GM12878 (cell line): ENCODE measurements around the gene ZNF816. TPM values are rescaled to one million over a fixed set of nuclear protein-coding genes. Genes with fewer than 3 reads are reported as not detected.
"Not testable (repeated sequence)": the region's sequence is repeated elsewhere in the genome, so short reads cannot be mapped to it uniquely, and the experiment has no call there.

Experiments used
- ATAC-seq: fragments of 200-7000 bp; cut with Tn5 transposase; 3 replicates; pipeline ENCODE4 v1.9.1; 2020; ENCODE audit warnings: mild to moderate bottlenecking, moderate library complexity
- BruUV-seq: library from RNA; stranded (reverse); fragments of 400-500 nt; replicated peaks from 2 replicates; lab custom pipeline; 2021; lab: Mats Ljungman, UMichigan
- CTCF ChIA-PET: fragments of 300-600 bp; sonication (Branson Sonifier 250); formaldehyde crosslinking; extraction: SDS; loops from one replicate; lab custom pipeline; 2021; ENCODE audit warnings: inconsistent platforms; lab: Yijun Ruan, JAX
- POLR2A ChIA-PET: fragments of 350-600 bp; formaldehyde crosslinking; extraction: SDS; loops from one replicate; lab custom pipeline; 2021; ENCODE audit warnings: inconsistent platforms; lab: Charles Lee
- RAD21 ChIA-PET: fragments of 300-600 bp; sonication (Branson Sonifier 250); formaldehyde crosslinking; loops from one replicate; lab custom pipeline; 2023; ENCODE audit warnings: antibody characterized with exemption; ENCODE audit not compliant: unreplicated experiment; lab: Charles Lee
- SMC1A ChIA-PET: fragments of 300-600 bp; sonication (Branson Sonifier 250); formaldehyde crosslinking; loops from one replicate; lab custom pipeline; 2023; ENCODE audit not compliant: unreplicated experiment, uncharacterized antibody; lab: Charles Lee
- DNase-seq: peaks from one replicate; pipeline ENCODE4 v3.0.0-alpha.2; 2011; ENCODE audit warnings: low read depth, low spot score
- FAIRE-seq: peaks from 3 replicates; lab custom pipeline; 2011; peaks lifted over from hg19 to GRCh38; lab: Jason Lieb, UNC
- H2AFZ ChIP-seq: 2 replicates; pipeline ENCODE4 v1.6.0; 2011; ENCODE audit warnings: low read depth, low read length, control low read depth; ENCODE audit not compliant: control insufficient read depth
- H3K27ac ChIP-seq: 2 replicates; pipeline ENCODE4 v1.5.1; 2011; ENCODE audit warnings: control low read depth; ENCODE audit not compliant: control insufficient read depth, insufficient read depth
- H3K27me3 ChIP-seq, 2 experiments: replicated peaks in 1 of 2; 2 replicates each; pipeline versions ENCODE4 v1.6.0 to v1.6.1; 2011; ENCODE audit warnings: low read length in 1 of 2; ENCODE audit not compliant: control insufficient read depth in 2 of 2, insufficient read depth in 2 of 2
- H3K36me3 ChIP-seq, 2 experiments: 2 replicates each; pipeline ENCODE4 v1.5.1; 2011; ENCODE audit warnings: low read length in 1 of 2; ENCODE audit not compliant: control insufficient read depth in 2 of 2, insufficient read depth in 2 of 2
- H3K4me1 ChIP-seq: 2 replicates; pipeline ENCODE4 v1.6.1; 2011; ENCODE audit warnings: mild to moderate bottlenecking, low read length, moderate library complexity, mixed read lengths; ENCODE audit not compliant: control insufficient read depth, insufficient read depth
- H3K4me2 ChIP-seq: 2 replicates; pipeline ENCODE4 v1.6.0; 2011; ENCODE audit warnings: control low read depth; ENCODE audit not compliant: control insufficient read depth, insufficient read depth
- H3K4me3 ChIP-seq: fragments of 200-600 bp; sonication (generic); 2 replicates; pipeline ENCODE4 v1.5.1; 2016
- H3K79me2 ChIP-seq: 2 replicates; pipeline ENCODE4 v1.6.0; 2011; ENCODE audit warnings: low read length; ENCODE audit not compliant: control insufficient read depth, insufficient read depth
- H3K9ac ChIP-seq: 2 replicates; pipeline ENCODE4 v1.8.0; 2011; ENCODE audit warnings: low read length, control low read depth, mixed read lengths; ENCODE audit not compliant: control insufficient read depth, insufficient read depth
- H3K9me3 ChIP-seq: replicated peaks from 3 replicates; pipeline ENCODE4 v1.5.1; 2011; ENCODE audit warnings: mild to moderate bottlenecking, low read length; ENCODE audit not compliant: control insufficient read depth, insufficient read depth
- H4K20me1 ChIP-seq: 2 replicates; pipeline ENCODE4 v1.6.0; 2011; ENCODE audit not compliant: control insufficient read depth, insufficient read depth
- CHD4 ChIP-seq: fragments of 200-600 bp; sonication (generic); IDR thresholded peaks from 2 replicates; pipeline ENCODE4 v1.6.1; 2016; ENCODE audit warnings: mild to moderate bottlenecking
- CTCF ChIP-seq, 3 experiments: IDR thresholded peaks in 2 of 3; conservative IDR thresholded peaks in 1 of 3; 2 replicates each; pipeline ENCODE4 v1.5.1; 2011; ENCODE audit warnings: low read depth in 3 of 3, low read length in 3 of 3, mild to moderate bottlenecking in 3 of 3, control low read depth in 2 of 3, moderate library complexity in 2 of 3, inconsistent platforms in 1 of 3, mixed read lengths in 1 of 3; ENCODE audit not compliant: control insufficient read depth in 2 of 3, insufficient read depth in 1 of 3; ENCODE audit errors: extremely low read depth in 1 of 3
- FOS ChIP-seq: IDR thresholded peaks from 3 replicates; pipeline ENCODE4 v1.6.1; 2011; ENCODE audit warnings: borderline replicate concordance; ENCODE audit not compliant: insufficient read length; ENCODE audit errors: extremely low read depth
- MTA2 ChIP-seq: fragments of 450-650 bp; IDR thresholded peaks from 2 replicates; pipeline ENCODE4 v1.6.1; 2016; ENCODE audit warnings: low read depth, mild to moderate bottlenecking, moderate library complexity
- PAX5 ChIP-seq: IDR thresholded peaks from 2 replicates; pipeline ENCODE4 v1.6.1; 2011; ENCODE audit warnings: low read depth, low read length, borderline replicate concordance
- RCOR1 ChIP-seq: conservative IDR thresholded peaks from 2 replicates; pipeline ENCODE4 v1.6.1; 2012; ENCODE audit warnings: low read depth, low read length, improper control_type of control experiment
- RUNX3 ChIP-seq: IDR thresholded peaks from 2 replicates; pipeline ENCODE4 v1.6.1; 2012; ENCODE audit warnings: low read length, inconsistent platforms
- SIX5 ChIP-seq: IDR thresholded peaks from 2 replicates; pipeline ENCODE4 v1.6.1; 2011; ENCODE audit warnings: mild to moderate bottlenecking, low read depth, low read length, moderate library complexity; ENCODE audit not compliant: severe bottlenecking
- USF2 ChIP-seq: IDR thresholded peaks from 2 replicates; pipeline ENCODE4 v1.6.1; 2011; ENCODE audit warnings: low read depth, low read length, improper control_type of control experiment, borderline replicate concordance
- WGBS: methylation state at CpG from one replicate; pipeline ENCODE4 v1.1.6; 2016; ENCODE audit warnings: low lambda C conversion rate; ENCODE audit not compliant: insufficient replicate concordance, insufficient coverage; ENCODE audit errors: missing lambda C conversion rate; 5-methylcytosine and 5-hydroxymethylcytosine counted together
- in situ Hi-C: fragments of 300-500 bp; cut with MboI; formaldehyde crosslinking; loops from 9 replicates; pipeline ENCODE4 v1.14.3; 2018; ENCODE audit warnings: mixed read lengths
- intact Hi-C: fragments of 100-400 bp; cut with micrococcal nuclease; formaldehyde crosslinking; loops from one replicate; pipeline ENCODE4 v1.14.2; 2022; ENCODE audit not compliant: unreplicated experiment
- polyA plus RNA-seq, 11 experiments: library from polyadenylated mRNA; depleted of rRNA in 4 of 11; unstranded in 6 of 11; stranded (reverse) in 5 of 11; fragments of >200 nt; fragmentation: Nextera tagmentation in 4 of 11; fragmentation: Illumina TruSeq in 1 of 11; extraction: Ambion mirVana in 4 of 11; extraction: Trizol in 1 of 11; gene quantifications; 1 replicate in 1 of 11; 2 replicates in 10 of 11; pipeline versions ENCODE4 v1.2.1 to v1.2.3, GENCODE V29; 2011 to 2016; ENCODE audit warnings: inconsistent platforms in 2 of 11, missing spikeins in 2 of 11, low read depth in 1 of 11
- total RNA-seq, 4 experiments: library from RNA; depleted of rRNA in 3 of 4; stranded (reverse); fragments of >200 nt in 3 of 4; fragmentation: Illumina TruSeq in 1 of 4; extraction: Trizol in 1 of 4; gene quantifications; 2 replicates each; pipeline versions ENCODE4 v1.2.1 to v1.2.3, GENCODE V29; 2013 to 2021
- TF ChIP-seq, protein P1 (sequence below): IDR thresholded peaks from 2 replicates; pipeline ENCODE4 v1.6.1; 2012; ENCODE audit warnings: low read length, inconsistent platforms

Gene ZNF816
- total and polyA plus RNA-seq, 10 of the 15 experiments (the other 5 are each of a cell fraction or from before 2014, with no cell fraction given): 4.0 to 15.6 (median 7.5) TPM

DNA sequence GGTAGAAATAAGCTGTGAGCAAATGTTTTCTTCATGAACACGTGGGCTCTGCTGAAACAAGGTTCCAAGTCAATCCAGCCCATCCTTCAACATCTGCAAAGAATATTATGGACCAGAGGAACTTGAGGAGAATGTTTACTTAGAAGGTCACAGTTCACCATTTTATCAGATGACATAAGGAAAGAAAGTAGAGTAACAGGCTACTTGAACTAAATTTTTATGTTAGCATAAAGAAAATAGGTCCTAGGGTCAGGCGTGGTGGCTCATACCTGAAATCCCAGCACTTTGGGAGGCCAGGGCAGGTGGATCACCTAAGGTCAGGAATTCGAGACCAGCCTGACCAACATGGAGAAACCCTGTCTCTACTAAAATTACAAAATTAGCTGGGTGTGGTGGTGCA is 20.5 kb upstream of the ZNF816 start:
- CTCF ChIA-PET, H3K4me2 ChIP-seq, POLR2A ChIA-PET, in situ Hi-C loops, FAIRE-seq, DNase-seq, H3K27me3 ChIP-seq, H3K27ac ChIP-seq, H3K36me3 ChIP-seq, intact Hi-C loops, H3K9me3 ChIP-seq, H3K4me1 ChIP-seq, H3K9ac ChIP-seq, H3K79me2 ChIP-seq, H3K4me3 ChIP-seq, SMC1A ChIA-PET, BruUV-seq, RAD21 ChIA-PET, H4K20me1 ChIP-seq, H2AFZ ChIP-seq, ATAC-seq: not testable (repeated sequence)
- 11% methylated on average over 3 of the region's 3 CpGs for WGBS

DNA sequence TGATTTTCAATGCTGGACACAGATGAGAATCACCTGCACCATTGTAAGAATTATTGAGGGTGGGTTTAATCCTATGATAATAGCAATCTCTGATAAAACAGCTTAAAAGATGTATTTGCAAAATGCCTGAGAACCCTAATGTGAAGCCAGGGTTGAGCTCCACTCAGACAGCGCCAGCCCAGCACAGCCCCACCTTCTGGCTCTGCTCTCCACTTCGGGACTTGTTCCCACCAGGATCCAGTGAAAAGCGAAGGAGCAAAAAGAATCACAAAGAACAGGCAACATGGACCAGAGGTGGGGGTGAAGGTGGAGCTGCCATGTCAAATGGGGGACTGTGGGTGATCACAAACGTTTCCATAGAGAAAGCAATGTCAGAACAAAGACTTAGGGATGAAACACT is 18.6 kb upstream of the ZNF816 start:
- Histone ChIP-seq H3K27ac (no peak overlapping the region), H4K20me1 (no peaks in the 10 kb centered on the region), H3K4me2 (no peak overlapping the region), H2AFZ (no peak overlapping the region), H3K4me3 (no peak overlapping the region), H3K4me1 (no peaks in the 10 kb centered on the region), H3K27me3 (no peaks in the 10 kb centered on the region), H3K9ac (no peak overlapping the region), H3K9me3 (no peaks in the 10 kb centered on the region; the same call in 2 of the 3 replicates), H3K79me2 (no peaks in the 10 kb centered on the region), H3K36me3 (no peaks in the 10 kb centered on the region)
- ChIA-PET CTCF (no interaction called here), RAD21 (no interaction called here), SMC1A (no interaction called here), POLR2A (no interaction called here)
- BruUV-seq: no TSS peak
- ATAC-seq: no peak
- intact Hi-C loops (no loop called here), in situ Hi-C loops (no loop called here)
- DNase-seq: no peak
- no peak for FAIRE-seq
- 0% methylated on average over 4 of the region's 4 CpGs for WGBS
- TF ChIP-seq CTCF (IDR thresholded peaks at IDR 0.05 in 2 of 3, conservative IDR thresholded peaks at IDR 0.05 in 1 of 3; ENCODE audit: control insufficient read depth in 2 of 3, extremely low read depth in 1 of 3, insufficient read depth in 1 of 3, low read depth in 3 of 3, low read length in 3 of 3) (no peak), MTA2 (no peak), RUNX3 (no peak), RCOR1 (no peak), SIX5 (no peak), CHD4 (no peak), PAX5 (no peak), USF2 (no peak), FOS (no peak)
- TF ChIP-seq, protein P1, sequence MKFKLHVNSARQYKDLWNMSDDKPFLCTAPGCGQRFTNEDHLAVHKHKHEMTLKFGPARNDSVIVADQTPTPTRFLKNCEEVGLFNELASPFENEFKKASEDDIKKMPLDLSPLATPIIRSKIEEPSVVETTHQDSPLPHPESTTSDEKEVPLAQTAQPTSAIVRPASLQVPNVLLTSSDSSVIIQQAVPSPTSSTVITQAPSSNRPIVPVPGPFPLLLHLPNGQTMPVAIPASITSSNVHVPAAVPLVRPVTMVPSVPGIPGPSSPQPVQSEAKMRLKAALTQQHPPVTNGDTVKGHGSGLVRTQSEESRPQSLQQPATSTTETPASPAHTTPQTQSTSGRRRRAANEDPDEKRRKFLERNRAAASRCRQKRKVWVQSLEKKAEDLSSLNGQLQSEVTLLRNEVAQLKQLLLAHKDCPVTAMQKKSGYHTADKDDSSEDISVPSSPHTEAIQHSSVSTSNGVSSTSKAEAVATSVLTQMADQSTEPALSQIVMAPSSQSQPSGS: no peak
